Activated CD4-positive, alpha-beta T cell treated with anti-CD3 and anti-CD28 coated beads, Interleukin-2, amount 10 ng/mL, durations not matched to agents 7 days and 5 days (primary cell): ENCODE results near the gene ATP8B3. TPM values are rescaled to one million over a fixed set of nuclear protein-coding genes. Genes with fewer than 3 reads are reported as not detected.

Source experiments
- CTCF ChIA-PET: fragments of 350-600 bp; sonication (Branson Sonifier 250); formaldehyde crosslinking; loops from one replicate; lab custom pipeline; 2021; ENCODE audit warnings: antibody characterized with exemption; lab: Charles Lee
- POLR2A ChIA-PET: fragments of 350-600 bp; sonication (Branson Sonifier 250); formaldehyde crosslinking; loops from one replicate; lab custom pipeline; 2021; ENCODE audit warnings: antibody characterized with exemption; lab: Charles Lee
- DNase-seq: peaks from one replicate; pipeline ENCODE4 v3.0.0-alpha.2; 2020
- H3K27ac Mint-ChIP-seq: one replicate; pipeline ENCODE4 v1.8.0; 2021; ENCODE audit warnings: mild to moderate bottlenecking, moderate library complexity, mixed read lengths
- H3K27me3 Mint-ChIP-seq: one replicate; pipeline ENCODE4 v1.8.0; 2021; ENCODE audit warnings: mixed read lengths
- H3K36me3 Mint-ChIP-seq: one replicate; pipeline ENCODE4 v1.8.0; 2021; ENCODE audit warnings: low read depth, mixed read lengths
- H3K4me1 Mint-ChIP-seq: one replicate; pipeline ENCODE4 v1.8.0; 2021; ENCODE audit warnings: mixed read lengths
- H3K4me3 Mint-ChIP-seq: one replicate; pipeline ENCODE4 v1.8.0; 2021; ENCODE audit warnings: mild to moderate bottlenecking, moderate library complexity, mixed read lengths
- H3K9me3 Mint-ChIP-seq: one replicate; pipeline ENCODE4 v1.8.0; 2021; ENCODE audit warnings: mixed read lengths
- total RNA-seq, 2 experiments: library from RNA; stranded (reverse); gene quantifications; one replicate each; pipeline ENCODE4 v1.2.3, GENCODE V29; 2021

ATP8B3 gene
- total RNA-seq, 2 experiments from 2014 or later = 22.2 to 28.8 TPM

DNA sequence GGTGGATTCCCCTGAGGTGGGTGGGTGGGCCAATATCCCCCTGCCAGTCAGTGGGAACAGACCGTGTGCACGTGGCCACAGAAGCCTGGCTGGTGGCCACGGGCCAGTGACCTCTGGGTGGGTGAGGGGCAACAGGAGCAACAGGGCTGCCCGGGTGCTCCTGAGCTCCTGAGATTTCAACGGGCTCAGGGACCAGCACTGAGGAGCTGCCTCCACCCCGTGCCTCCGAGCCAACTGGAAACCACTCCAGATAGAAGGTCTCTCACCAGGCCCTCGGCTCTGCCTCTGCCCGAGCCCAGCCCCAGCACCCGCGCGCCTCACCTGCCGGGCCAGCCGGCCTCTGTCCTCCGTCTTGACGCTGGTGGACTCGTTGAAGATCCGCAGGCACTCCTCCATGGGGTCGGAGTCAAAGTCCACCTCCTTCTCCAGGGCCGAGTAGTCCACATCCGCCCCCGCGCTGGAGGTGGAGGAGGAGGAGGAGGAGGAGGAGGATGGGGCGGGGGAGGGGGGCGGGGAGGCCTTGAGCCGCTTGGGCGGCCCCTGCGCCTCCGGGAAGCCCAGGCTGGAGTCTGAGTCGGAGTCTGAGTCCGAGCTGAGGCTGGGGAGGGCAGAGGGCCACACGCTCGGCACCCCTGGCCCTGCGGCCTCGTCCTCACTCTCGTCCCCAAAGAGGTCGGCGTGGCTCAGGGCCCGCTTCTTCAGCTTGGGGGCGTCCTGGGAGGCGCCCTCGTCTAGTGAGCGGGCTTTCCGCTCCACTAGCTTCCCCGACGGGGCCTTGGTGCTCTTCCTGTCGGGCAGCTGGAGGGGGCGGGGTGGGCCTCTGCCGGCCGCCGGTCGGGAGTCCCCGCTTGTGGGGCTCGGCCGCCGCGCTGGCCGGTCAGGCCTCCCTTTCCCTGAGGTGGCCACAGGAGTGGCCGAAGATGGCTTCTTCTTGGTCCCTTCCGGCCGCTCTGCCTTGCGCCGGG lies 14.8 kb upstream of the ATP8B3 start:
- DNase-seq = no peak
- no peaks in the 10 kb centered on the region for H3K9me3 Mint-ChIP-seq
- H3K4me3 Mint-ChIP-seq = no peak overlapping the region
- no peak overlapping the region for H3K27ac Mint-ChIP-seq
- ChIA-PET POLR2A (no interaction called here), CTCF (interaction anchor here (0.6 to 2.8 kb wide), 24 partner anchors 8 to 1553 kb away, joined by 3 to 31 read pairs (median 4); no protein-coding TSS in a partner anchor)
- peaks cover 11% of the 10 kb centered on the region for H3K36me3 Mint-ChIP-seq
- no peaks in the 10 kb centered on the region for H3K27me3 Mint-ChIP-seq
- H3K4me1 Mint-ChIP-seq = peaks cover 4% of the 10 kb centered on the region

DNA sequence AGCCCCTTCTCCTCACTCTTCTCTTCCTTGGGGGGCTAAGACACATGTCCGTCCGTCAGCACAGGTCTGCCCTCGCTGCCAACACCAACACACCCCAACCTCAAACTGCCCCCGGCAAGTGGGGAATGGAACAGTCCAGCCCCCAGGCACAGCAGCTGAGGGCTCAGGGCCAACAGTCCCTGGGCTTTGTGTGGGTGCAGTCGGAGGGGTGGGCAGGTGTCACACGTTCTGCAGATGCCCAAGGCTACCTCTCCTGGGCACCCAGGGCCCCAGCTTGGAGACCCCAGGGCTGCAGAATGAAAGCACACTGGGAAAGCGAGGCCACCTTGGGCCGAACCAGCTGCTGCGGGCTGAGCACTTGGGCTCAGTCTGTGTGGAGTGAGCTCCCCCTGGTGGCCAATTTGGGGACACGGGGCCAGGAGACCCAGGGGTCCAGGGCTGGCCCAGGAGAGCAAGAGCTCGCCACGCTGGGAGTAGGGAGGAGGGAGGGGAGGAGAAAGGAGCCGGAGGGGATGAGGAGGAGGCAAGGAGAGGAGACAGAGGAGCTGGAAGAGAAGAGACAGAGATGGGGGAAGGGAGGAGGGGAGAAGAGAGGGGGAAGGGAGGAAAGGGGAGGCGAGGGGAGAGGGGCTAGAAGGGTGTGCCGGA lies 14.0 kb upstream of the ATP8B3 start:
- peak; percentile 82 for DNase-seq
- Mint-ChIP-seq H3K4me3 (no peak overlapping the region), H3K27ac (no peak overlapping the region), H3K36me3 (peaks cover 11% of the 10 kb centered on the region), H3K4me1 (peaks cover 4% of the 10 kb centered on the region), H3K9me3 (no peaks in the 10 kb centered on the region), H3K27me3 (no peaks in the 10 kb centered on the region)
- CTCF ChIA-PET = interaction anchor here (0.6 to 2.8 kb wide), 26 partner anchors 9 to 1554 kb away, joined by 3 to 31 read pairs (median 4); no protein-coding TSS in a partner anchor
- POLR2A ChIA-PET = no interaction called here

DNA sequence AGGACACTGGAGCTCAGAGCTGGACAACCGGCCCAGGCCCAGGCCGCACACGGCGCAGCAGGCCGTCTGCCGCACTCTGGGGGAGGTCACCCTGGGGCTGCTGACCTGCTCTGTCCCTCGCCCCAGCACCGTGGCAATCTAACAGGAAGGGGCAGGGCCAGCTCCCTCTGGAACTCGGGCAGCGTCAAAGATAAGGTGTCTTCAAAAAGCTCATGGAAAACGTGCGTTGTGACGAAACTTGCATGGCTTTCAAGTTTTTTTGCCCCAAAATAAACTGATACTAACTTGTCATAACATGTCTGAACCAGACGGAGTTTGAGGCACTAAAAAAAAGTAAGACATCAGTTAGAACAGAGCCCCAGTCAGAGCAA lies 12.2 kb upstream of the ATP8B3 start:
- Mint-ChIP-seq H3K4me3 (no peak overlapping the region), H3K9me3 (no peaks in the 10 kb centered on the region), H3K27me3 (no peaks in the 10 kb centered on the region), H3K36me3 (peaks cover 12% of the 10 kb centered on the region), H3K4me1 (peaks cover 4% of the 10 kb centered on the region), H3K27ac (no peak overlapping the region)
- DNase-seq = no peak
- CTCF ChIA-PET = interaction anchor here (1.1 kb wide), 1 partner anchor 9 kb away, joined by 3 read pairs; no protein-coding TSS in a partner anchor
- POLR2A ChIA-PET = no interaction called here

DNA sequence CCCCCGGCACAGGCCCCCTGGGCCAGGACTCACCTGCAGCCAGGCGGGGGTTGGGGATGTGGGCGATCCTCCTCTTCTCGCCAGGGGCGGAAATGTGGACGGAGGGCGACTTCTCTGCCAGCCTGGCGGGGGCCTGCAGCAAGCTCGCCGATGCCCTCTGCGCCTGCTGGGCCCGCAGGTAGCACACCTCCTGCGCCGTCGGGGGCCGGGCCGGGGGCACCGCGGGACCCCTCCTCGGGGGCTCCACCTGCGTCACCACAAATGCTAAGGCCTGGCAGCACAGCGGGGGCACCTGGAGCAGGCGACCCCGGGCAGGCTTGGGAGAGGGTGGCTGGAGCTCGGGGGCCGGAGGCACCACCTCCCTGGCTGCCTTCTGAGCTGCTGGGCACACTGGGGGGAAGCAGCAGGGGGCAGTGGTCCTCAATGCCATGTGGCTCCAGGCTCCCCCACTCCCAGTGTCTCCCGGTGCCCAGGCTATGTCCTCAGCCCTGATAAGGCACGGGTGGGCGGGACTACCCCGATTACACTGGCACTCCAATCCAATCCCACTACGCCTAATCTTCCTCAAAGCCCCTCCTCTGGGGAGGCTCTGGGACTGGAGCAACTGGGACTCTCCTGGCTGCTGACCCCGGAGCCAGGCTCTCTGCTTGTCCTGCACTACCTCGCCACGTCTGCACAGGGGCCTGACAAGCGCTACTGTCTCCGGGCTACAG lies 11.6 kb upstream of the ATP8B3 start:
- peaks cover 12% of the 10 kb centered on the region for H3K36me3 Mint-ChIP-seq
- ChIA-PET POLR2A (no interaction called here), CTCF (interaction anchor here (1.1 kb wide), 1 partner anchor 9 kb away, joined by 3 read pairs; no protein-coding TSS in a partner anchor)
- no peaks in the 10 kb centered on the region for H3K9me3 Mint-ChIP-seq
- H3K4me3 Mint-ChIP-seq = no peak overlapping the region
- no peaks in the 10 kb centered on the region for H3K27me3 Mint-ChIP-seq
- peaks cover 4% of the 10 kb centered on the region for H3K4me1 Mint-ChIP-seq
- H3K27ac Mint-ChIP-seq = no peak overlapping the region
- DNase-seq = no peak

DNA sequence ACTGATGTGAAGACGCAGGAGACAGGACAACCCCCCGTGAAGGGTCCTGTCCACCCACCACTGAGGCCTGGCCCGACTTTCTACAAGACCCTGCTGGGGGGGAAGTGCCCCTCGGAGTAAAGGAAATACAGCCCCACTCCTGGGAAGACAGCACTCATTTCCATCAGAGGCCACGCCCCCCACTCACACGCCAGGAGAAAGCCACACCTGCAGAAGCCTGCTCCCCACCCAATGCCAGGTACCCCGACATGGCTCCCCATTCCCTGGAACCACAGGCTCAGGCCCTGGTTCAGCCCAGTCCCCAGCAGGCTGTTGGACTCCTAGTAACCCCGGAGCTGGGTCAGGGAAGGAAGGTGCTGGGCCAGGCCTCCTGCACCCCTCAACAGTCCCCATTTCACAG lies 10.9 kb upstream of the ATP8B3 start:
- Mint-ChIP-seq H3K27ac (no peak overlapping the region), H3K9me3 (no peaks in the 10 kb centered on the region), H3K36me3 (peaks cover 14% of the 10 kb centered on the region), H3K27me3 (no peaks in the 10 kb centered on the region), H3K4me3 (no peak overlapping the region), H3K4me1 (peaks cover 4% of the 10 kb centered on the region)
- CTCF ChIA-PET = interaction anchor here (0.6 kb wide), 1 partner anchor 525 kb away, joined by 3 read pairs; no protein-coding TSS in a partner anchor
- POLR2A ChIA-PET = no interaction called here
- no peak for DNase-seq

DNA sequence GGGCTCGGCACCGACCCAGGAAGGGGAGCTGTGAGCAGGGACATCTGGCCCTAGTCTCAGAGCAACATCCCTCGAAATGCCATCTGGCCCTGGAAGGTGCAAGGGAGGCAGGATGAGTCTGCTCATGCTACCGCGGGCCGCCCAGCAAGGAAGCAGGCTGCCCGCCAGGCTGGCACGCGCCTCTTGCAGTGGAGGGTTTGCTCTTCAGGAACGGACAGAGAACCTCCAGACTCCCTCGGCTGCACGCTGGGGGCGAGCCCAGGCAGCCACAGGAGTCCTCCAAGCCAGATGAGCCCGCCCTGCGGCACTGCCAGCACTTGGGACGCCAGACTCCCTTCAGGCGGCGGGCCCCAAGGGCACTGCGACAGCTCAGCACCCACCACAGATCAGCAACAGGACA lies 10.1 kb upstream of the ATP8B3 start:
- H3K4me1 Mint-ChIP-seq = peaks cover 4% of the 10 kb centered on the region
- ChIA-PET CTCF (interaction anchor here (0.6 kb wide), 1 partner anchor 524 kb away, joined by 3 read pairs; no protein-coding TSS in a partner anchor), POLR2A (no interaction called here)
- H3K4me3 Mint-ChIP-seq = no peak overlapping the region
- no peaks in the 10 kb centered on the region for H3K9me3 Mint-ChIP-seq
- no peak for DNase-seq
- H3K36me3 Mint-ChIP-seq = peaks cover 14% of the 10 kb centered on the region
- no peaks in the 10 kb centered on the region for H3K27me3 Mint-ChIP-seq
- H3K27ac Mint-ChIP-seq = no peak overlapping the region

DNA sequence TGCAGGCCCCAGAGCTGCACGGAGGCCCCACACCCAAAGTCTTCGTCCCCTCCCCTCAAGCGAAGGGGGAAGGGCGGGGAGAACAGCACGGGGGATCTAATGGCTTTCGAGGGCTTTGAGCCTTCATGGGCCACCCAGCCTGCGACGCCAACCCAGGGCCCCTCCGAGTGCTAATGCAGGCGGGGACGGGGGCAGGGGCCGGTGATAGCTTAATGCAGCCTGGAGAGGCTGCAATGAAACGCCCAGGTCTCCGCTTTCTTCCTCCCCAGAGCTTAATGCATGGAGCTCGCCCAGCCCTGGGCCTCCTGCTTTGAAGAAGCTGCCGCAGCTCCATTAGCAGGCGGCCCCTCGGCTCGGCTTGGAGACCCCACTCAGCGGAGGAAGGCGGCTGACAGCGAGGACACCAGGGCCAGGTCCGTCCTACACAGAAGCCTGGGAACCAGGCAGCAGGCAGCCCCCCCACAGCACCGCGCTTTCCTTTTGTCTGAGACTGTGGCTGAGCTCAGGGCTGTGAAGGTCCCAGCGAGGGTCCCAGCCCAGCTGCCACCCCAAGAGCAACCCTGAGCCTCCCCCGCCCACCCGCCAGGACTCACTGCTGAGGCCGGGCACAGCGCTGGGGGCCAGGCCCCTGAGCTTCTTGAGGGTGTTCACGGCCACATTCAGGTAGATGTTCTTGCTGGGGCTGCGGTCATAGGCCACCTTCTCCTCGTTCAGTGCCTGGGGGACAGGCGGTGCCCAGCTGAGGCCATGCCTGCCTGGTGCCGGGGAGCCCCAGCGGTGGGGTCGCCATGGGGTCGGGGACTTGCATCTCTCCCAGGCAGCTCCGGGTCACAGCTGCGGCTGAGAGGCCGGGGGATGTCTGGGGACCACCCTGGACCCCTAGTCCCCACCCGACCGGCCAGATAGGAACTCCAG lies 7.5 kb upstream of the ATP8B3 start:
- POLR2A ChIA-PET = no interaction called here
- Mint-ChIP-seq H3K9me3 (no peaks in the 10 kb centered on the region), H3K4me1 (no peaks in the 10 kb centered on the region), H3K36me3 (peaks cover 18% of the 10 kb centered on the region), H3K27me3 (no peaks in the 10 kb centered on the region), H3K4me3 (no peak overlapping the region), H3K27ac (no peak overlapping the region)
- CTCF ChIA-PET = no interaction called here
- DNase-seq = no peak

DNA sequence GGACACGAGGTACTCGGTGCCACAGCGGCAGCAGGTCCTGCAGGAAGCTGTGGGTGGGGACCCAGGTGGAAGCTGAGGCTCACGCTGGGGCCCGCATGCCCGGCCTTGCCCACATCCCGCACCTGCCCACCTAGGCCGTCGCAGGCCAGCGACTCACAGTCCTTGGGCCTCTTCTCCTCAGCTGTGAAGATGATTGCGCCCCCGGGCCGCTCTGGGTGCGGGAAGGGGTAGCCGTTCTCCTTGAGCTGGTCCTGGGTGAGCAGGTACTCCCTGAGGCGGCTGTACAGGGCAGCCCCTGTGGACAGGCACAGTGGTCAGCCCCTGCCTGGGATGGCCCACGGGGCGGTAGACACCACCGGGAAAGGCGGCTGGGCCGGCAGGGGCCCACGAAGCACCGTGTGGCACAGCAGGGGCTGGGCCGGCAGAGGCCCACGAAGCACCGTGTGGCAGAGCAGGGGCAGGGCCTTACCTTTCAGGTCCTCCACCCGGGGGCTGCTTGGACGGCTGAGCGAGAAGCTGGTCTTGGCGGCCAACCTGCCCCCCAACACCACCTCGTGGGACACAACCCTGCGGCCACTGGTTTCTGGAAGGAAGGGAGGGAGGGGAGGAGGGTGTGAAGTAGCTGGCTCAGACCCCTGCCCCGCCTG lies 6.6 kb upstream of the ATP8B3 start:
- Mint-ChIP-seq H3K27me3 (no peaks in the 10 kb centered on the region), H3K27ac (no peak overlapping the region), H3K4me3 (no peak overlapping the region), H3K9me3 (no peaks in the 10 kb centered on the region), H3K4me1 (peaks cover 2% of the 10 kb centered on the region), H3K36me3 (peaks cover 15% of the 10 kb centered on the region)
- no peak for DNase-seq
- ChIA-PET CTCF (no interaction called here), POLR2A (no interaction called here)

DNA sequence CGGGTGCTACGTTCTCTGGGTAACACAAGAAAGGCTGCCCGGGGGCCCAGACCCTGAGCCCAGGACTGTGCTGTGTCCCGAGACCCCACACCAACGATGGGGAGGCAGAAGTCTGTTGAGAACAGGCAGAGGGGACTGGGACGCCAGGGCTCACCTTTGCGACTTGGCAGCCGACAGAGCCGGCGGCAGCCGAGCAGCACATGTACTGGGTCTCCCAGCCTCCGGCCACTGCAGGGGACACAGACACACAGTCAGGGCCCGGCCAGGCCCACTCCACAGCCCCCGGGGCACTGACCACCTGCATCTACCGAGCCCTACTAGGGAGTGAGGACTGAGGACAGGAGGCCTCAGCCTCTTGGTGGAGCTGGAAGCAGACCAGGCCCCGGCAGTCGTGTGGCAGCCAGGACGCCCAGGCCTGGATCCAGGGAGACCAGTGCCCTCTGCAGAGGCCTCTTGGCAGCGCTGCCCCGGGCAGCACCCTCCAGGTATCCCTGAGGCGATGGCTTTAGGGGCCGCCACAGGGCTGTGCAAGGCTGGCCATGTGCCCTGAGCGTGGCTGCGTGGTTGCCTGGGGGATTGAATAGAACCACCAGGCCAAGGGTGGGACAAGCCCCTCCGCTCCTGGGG lies 5.6 kb upstream of the ATP8B3 start:
- Mint-ChIP-seq H3K9me3 (no peaks in the 10 kb centered on the region), H3K27me3 (no peaks in the 10 kb centered on the region), H3K36me3 (peaks cover 15% of the 10 kb centered on the region), H3K4me1 (peaks cover 10% of the 10 kb centered on the region), H3K27ac (no peak overlapping the region), H3K4me3 (no peak overlapping the region)
- DNase-seq = no peak
- CTCF ChIA-PET = no interaction called here
- POLR2A ChIA-PET = no interaction called here

DNA sequence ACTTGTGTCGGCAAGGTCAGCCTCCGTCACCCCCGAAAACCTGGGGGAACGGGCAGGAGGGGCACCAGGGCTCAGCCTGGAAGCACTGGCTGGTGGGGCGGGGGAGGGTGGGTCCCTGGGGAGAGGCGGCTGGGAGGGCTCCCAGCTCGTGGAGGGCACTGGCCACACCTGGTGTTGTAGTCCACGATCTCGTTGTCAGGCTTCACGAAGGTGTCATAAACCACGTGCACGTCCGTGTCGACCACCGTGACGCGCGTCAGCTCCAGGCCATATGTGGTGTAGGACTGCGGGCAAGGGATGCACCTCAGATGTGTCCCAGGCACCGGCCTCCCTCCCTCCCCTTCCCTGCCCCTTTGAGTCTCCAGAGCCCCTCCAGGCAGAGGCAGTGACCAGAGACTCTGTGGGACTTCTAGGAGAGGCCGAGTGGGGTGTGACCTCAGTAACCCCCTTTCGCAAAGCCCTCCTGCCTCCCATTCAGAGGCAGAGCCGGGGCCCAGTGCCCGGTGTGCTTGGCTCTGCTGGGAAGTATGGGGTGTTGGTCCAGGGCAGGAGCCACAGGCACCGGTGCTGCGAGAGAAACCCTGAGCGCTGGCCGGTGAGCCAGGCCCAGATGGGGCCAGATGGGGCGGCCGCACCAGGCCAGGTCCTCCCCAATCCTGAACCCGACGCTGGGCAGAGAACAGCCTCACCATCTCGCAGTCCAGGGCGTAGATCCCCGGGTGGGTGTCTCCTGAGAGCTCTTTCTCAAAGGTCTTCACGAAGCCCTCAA lies 4.6 kb upstream of the ATP8B3 start:
- Mint-ChIP-seq H3K36me3 (peaks cover 15% of the 10 kb centered on the region), H3K4me1 (peaks cover 13% of the 10 kb centered on the region), H3K27ac (no peak overlapping the region), H3K27me3 (no peaks in the 10 kb centered on the region), H3K9me3 (no peaks in the 10 kb centered on the region), H3K4me3 (no peak overlapping the region)
- ChIA-PET CTCF (no interaction called here), POLR2A (no interaction called here)
- DNase-seq = no peak
